HL-60 (cell line): Measurements from ENCODE around the gene MSRB2.

Experiments
- DNase-seq, 2 experiments: peaks; one replicate each; pipeline ENCODE4 v3.0.0-alpha.2; 2010 to 2020; ENCODE audit warnings: low read depth in 1 of 2, low spot score in 1 of 2
- H3K27ac ChIP-seq: fragments of 250-450 bp; sonication (Bioruptor Pico); replicated peaks from 2 replicates; pipeline ENCODE4 v1.5.1; 2020; ENCODE audit warnings: mild to moderate bottlenecking, moderate library complexity
- H3K27me3 ChIP-seq: fragments of 250-450 bp; sonication (Bioruptor Pico); 2 replicates; pipeline ENCODE4 v1.5.1; 2021; ENCODE audit warnings: mild to moderate bottlenecking, moderate library complexity; ENCODE audit not compliant: insufficient read depth, poor library complexity, severe bottlenecking
- H3K4me3 ChIP-seq: replicated peaks from 2 replicates; pipeline ENCODE4 v1.5.1; 2011; ENCODE audit warnings: mild to moderate bottlenecking, control low read depth, low read length; ENCODE audit not compliant: insufficient read depth
- CTCF ChIP-seq: IDR thresholded peaks from one replicate; pipeline ENCODE4 v1.5.1; 2011; ENCODE audit warnings: low read length, control low read depth, inconsistent platforms; ENCODE audit not compliant: insufficient read depth
- GABPA ChIP-seq: IDR thresholded peaks from 2 replicates; pipeline ENCODE4 v1.6.1; 2012; ENCODE audit warnings: low read depth
- POLR2AphosphoS5 ChIP-seq: IDR thresholded peaks from 2 replicates; pipeline ENCODE4 v1.6.1; 2012; ENCODE audit warnings: low read depth
- REST ChIP-seq: IDR thresholded peaks from 2 replicates; pipeline ENCODE4 v1.6.1; 2012; ENCODE audit warnings: low read depth; ENCODE audit not compliant: insufficient replicate concordance
- SPI1 ChIP-seq: IDR thresholded peaks from 2 replicates; pipeline ENCODE4 v1.6.1; 2012; ENCODE audit warnings: low read depth, mild to moderate bottlenecking, borderline replicate concordance

Gene MSRB2

GRCh38 chr10:23157239-23157681, 61.9 kb downstream of the MSRB2 start:
- TF ChIP-seq CTCF (no peak), SPI1 (no peak), GABPA (no peak), REST (no peak), POLR2AphosphoS5 (no peak)
- no peaks in the 10 kb centered on the region for H3K27me3 ChIP-seq
- no peak overlapping the region for H3K4me3 ChIP-seq
- no peak for DNase-seq
- H3K27ac ChIP-seq, result no peak overlapping the region

GRCh38 chr10:23157691-23158369, 62.5 kb downstream of the MSRB2 start:
- TF ChIP-seq POLR2AphosphoS5 (no peak), GABPA (no peak), REST (no peak), CTCF (no peak), SPI1 (no peak)
- DNase-seq, result peak in 1 of 2 experiments; percentile 1
- Histone ChIP-seq H3K27me3 (no peaks in the 10 kb centered on the region), H3K27ac (no peak overlapping the region), H3K4me3 (no peak overlapping the region)

GRCh38 chr10:23158370-23158769, 63.0 kb downstream of the MSRB2 start:
- Histone ChIP-seq H3K27me3 (no peaks in the 10 kb centered on the region), H3K4me3 (no peak overlapping the region)

More at GRCh38 chr10:23158370-23158769, 63.0 kb downstream of the MSRB2 start:
- H3K27ac ChIP-seq, result no peak overlapping the region
- peak in 1 of 2 experiments; percentile 7 for DNase-seq
- TF ChIP-seq REST (no peak), CTCF (peak; percentile 42)
